Measurements from ENCODE around the gene RPL12. TPM values are rescaled to one million over a fixed set of nuclear protein-coding genes. Genes with fewer than 3 reads are reported as not detected.

The RPL12 gene
- total and polyA plus RNA-seq, 8 donors = 746 to 2,729 (median 1,122) TPM

GRCh38 chr9:127479507-127480081 lies 28.4 kb upstream of the RPL12 start:
- TF ChIP-seq, protein P1, sequence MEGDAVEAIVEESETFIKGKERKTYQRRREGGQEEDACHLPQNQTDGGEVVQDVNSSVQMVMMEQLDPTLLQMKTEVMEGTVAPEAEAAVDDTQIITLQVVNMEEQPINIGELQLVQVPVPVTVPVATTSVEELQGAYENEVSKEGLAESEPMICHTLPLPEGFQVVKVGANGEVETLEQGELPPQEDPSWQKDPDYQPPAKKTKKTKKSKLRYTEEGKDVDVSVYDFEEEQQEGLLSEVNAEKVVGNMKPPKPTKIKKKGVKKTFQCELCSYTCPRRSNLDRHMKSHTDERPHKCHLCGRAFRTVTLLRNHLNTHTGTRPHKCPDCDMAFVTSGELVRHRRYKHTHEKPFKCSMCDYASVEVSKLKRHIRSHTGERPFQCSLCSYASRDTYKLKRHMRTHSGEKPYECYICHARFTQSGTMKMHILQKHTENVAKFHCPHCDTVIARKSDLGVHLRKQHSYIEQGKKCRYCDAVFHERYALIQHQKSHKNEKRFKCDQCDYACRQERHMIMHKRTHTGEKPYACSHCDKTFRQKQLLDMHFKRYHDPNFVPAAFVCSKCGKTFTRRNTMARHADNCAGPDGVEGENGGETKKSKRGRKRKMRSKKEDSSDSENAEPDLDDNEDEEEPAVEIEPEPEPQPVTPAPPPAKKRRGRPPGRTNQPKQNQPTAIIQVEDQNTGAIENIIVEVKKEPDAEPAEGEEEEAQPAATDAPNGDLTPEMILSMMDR (IDR thresholded peaks at IDR 0.05) = no peak
- no peak for FAIRE-seq
- WGBS, 2 donors = 87 to 89% methylated on average over 17 of the region's 17 CpGs

GRCh38 chr9:127474592-127474991 lies 23.4 kb upstream of the RPL12 start:
- Histone ChIP-seq H3K9me3 (no peaks in the 10 kb centered on the region), H3K27me3 (no peaks in the 10 kb centered on the region), H3K27ac (no peak overlapping the region), H3K4me1 (no peaks in the 10 kb centered on the region), H3K4me3 (no peak overlapping the region), H3K36me3 (peaks cover 0 to 16% (median 5%) of the 10 kb centered on the region in 3 donors)
- intact Hi-C loops (cut with DNase I) = no loop called here
- WGBS, 2 donors = 90 to 96% methylated on average over 5 of the region's 5 CpGs
- ATAC-seq (no peak), FAIRE-seq (no peak), DNase-seq (peak in 1 of 6 donors; percentile 13)
- TF ChIP-seq, protein P1 (IDR thresholded peaks at IDR 0.05) = no peak

More at GRCh38 chr9:127479507-127480081, 28.4 kb upstream of the RPL12 start:
- H3K27me3 ChIP-seq = no peaks in the 10 kb centered on the region
- H3K9me3 ChIP-seq = no peaks in the 10 kb centered on the region
- H3K36me3 ChIP-seq = peaks cover 0 to 20% (median 11%) of the 10 kb centered on the region in 3 donors
- no peaks in the 10 kb centered on the region for H3K4me1 ChIP-seq
- peak in 1 of 6 donors; percentile 46 for DNase-seq
- intact Hi-C loops (cut with DNase I) = no loop called here
- ATAC-seq = no peak
- H3K4me3 ChIP-seq = no peak overlapping the region
- H3K27ac ChIP-seq = no peak overlapping the region

- no peaks in the 10 kb centered on the region for H3K9me3 ChIP-seq
- H3K27me3 ChIP-seq = no peaks in the 10 kb centered on the region
- intact Hi-C loops (cut with DNase I) = no loop called here
- FAIRE-seq (no peak), DNase-seq (peak in 1 of 6 donors; percentile 12), ATAC-seq (no peak)
- WGBS, 2 donors = 87 to 97% methylated on average over 3 to 4 of the region's 4 CpGs
- peaks cover 0 to 10% (median 0%) of the 10 kb centered on the region in 3 donors for H3K36me3 ChIP-seq
- H3K27ac ChIP-seq = no peak overlapping the region
- TF ChIP-seq, protein P1 (IDR thresholded peaks at IDR 0.05) = no peak
- H3K4me3 ChIP-seq = no peak overlapping the region
- H3K4me1 ChIP-seq = no peaks in the 10 kb centered on the region
Measured at GRCh38 chr9:127473932-127474331, 22.7 kb upstream of the RPL12 start.

- H3K27me3 ChIP-seq = no peaks in the 10 kb centered on the region
- ATAC-seq = no peak
- H3K4me3 ChIP-seq = no peak overlapping the region
- H3K27ac ChIP-seq = no peak overlapping the region
- peaks cover 0 to 5% (median 0%) of the 10 kb centered on the region in 3 donors for H3K36me3 ChIP-seq
- 91 to 92% methylated on average over 10 of the region's 10 CpGs for WGBS, 2 donors
- H3K4me1 ChIP-seq = no peaks in the 10 kb centered on the region
- H3K9me3 ChIP-seq = no peaks in the 10 kb centered on the region
- intact Hi-C loops (cut with DNase I) = no loop called here
- TF ChIP-seq, protein P1 (IDR thresholded peaks at IDR 0.05) = no peak
- peak in 1 of 6 donors; percentile 22 for DNase-seq
- FAIRE-seq = no peak
Measured at GRCh38 chr9:127473501-127473900, 22.3 kb upstream of the RPL12 start.

DNA sequence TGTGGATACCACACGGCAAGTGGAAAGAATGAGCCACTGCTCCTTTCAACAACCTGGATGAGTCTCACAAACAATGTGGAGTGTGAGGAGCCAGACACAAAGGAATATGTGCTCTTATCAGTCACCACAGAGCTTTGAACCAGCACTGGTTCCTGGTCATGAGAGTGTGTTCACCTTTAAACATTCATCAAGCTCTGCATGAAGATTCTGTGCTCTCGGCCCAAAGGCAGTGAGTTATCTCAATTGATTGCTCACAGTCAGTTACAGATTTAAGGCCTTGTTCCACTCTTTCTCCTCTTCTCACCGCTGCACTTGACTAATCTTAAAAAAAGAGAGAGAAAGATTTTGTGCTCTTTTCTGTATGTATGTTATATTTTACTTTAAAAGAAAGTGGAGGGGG lies 19.5 kb upstream of the RPL12 start:
- ATAC-seq (no peak), DNase-seq (no peak), FAIRE-seq (no peak)
- WGBS, 2 donors = 91 to 95% methylated on average over 3 of the region's 3 CpGs
- TF ChIP-seq, protein P1 (IDR thresholded peaks at IDR 0.05) = no peak
- Histone ChIP-seq H3K27ac (no peak overlapping the region), H3K9me3 (no peaks in the 10 kb centered on the region), H3K27me3 (no peaks in the 10 kb centered on the region), H3K36me3 (peaks cover 0 to 5% (median 0%) of the 10 kb centered on the region in 3 donors), H3K4me1 (no peaks in the 10 kb centered on the region), H3K4me3 (no peak overlapping the region)
- intact Hi-C loops (cut with DNase I) = no loop called here

Data from pancreas (tissue), 10 donors.